Activated effector memory CD4-positive, alpha-beta T cell treated with Interleukin-2 at 50 U/mL for 16 hours (primary cell): ENCODE results near the gene BCAS4.

Source experiments
- DNase-seq: peaks from one replicate; pipeline ENCODE4 v3.0.0-alpha.2; 2020

The BCAS4 gene

DNA sequence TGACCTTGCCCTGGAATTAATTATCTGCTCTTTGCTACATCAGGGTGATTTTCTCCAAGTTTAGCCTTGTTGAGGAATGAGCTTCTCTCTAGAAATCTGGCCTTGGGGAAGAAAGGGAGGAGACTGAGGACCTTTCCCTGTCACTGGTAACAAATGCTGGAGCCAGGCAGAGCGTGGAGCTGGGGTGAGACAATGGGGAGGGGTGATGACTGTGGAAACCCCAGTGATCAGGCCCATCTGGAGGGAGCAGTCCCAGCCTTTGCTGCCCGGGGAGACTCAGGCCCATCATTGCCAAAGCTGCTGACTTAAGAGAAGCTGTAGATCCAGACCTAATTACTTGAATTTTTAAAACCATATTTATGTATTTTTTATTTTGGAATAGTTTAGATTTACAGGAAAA, 31.3 kb downstream of the BCAS4 start:
- DNase-seq = no peak

DNA sequence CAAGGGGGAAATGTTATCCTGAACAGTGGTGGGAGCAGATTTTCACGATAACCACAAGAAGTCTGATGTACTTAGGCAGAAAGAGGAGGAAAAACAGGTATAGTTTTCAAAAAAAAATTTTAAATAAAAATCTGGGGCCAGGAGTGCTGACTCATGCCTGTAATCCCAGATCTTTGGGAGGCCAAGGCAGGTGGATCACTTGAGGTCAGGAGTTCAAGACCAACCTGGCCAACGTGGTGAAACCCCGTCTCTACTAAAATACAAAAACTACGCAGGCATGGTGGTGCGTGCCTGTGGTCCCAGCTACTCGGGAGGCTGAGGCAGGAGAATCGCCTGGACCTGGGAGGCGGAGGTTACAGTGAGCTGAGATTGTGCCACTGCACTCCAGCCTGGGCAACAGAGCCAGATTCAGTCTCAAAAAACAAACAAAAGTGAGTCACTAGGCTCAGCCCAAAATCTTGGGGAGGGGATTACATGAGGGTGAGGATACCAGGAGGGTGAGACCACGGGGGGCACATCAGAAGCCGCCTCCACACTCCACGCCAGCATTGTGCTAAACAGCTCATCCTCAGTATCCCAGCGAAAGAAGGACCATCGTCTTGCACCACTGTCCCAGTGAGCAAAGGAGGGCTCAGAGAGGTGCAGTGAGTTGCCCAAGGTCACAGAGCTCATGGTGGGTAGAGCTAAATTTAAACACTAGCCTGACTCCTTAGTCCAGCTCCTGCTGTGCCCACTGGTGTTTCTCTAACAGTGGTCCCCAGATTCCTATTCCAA, 33.7 kb downstream of the BCAS4 start:
- DNase-seq = no peak

DNA sequence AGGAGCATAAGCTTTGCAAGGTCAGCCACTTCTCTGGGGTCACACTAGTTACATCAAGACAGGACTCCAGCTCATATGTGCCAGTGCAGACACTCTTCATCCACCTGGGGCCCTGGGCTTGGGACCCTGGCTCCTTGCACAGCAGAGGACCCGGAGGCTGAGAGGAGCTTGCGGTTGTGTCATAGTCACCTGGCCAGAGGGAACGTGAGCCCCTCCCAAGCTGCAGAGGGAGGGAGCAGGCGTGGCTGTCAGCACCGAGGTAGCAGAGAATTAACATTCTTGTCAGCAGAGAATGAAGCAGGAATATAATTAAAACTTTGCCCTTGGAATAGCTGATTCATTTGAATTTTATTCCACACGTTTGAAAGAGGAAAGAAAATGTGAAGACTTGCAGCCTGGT, 36.8 kb downstream of the BCAS4 start:
- no peak for DNase-seq

DNA sequence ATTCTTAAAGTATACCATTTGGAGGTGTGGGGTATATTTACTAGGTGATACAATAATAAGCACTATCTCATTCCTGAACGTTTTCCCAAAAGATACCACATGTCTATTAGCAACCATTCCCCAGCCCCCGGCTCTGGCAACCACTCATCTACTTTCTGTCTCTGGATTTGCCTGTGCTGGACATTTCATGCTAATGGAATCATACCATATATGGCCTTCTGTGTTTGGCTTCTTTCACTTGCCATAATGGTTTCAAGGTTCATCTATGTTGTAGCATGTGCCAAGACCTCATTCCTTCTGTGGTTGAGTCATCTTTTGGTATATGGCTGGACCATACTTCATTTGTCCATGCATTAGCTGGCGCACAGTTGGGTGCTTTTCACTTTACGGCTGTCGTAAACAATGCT, 39.7 kb downstream of the BCAS4 start:
- no peak for DNase-seq

DNA sequence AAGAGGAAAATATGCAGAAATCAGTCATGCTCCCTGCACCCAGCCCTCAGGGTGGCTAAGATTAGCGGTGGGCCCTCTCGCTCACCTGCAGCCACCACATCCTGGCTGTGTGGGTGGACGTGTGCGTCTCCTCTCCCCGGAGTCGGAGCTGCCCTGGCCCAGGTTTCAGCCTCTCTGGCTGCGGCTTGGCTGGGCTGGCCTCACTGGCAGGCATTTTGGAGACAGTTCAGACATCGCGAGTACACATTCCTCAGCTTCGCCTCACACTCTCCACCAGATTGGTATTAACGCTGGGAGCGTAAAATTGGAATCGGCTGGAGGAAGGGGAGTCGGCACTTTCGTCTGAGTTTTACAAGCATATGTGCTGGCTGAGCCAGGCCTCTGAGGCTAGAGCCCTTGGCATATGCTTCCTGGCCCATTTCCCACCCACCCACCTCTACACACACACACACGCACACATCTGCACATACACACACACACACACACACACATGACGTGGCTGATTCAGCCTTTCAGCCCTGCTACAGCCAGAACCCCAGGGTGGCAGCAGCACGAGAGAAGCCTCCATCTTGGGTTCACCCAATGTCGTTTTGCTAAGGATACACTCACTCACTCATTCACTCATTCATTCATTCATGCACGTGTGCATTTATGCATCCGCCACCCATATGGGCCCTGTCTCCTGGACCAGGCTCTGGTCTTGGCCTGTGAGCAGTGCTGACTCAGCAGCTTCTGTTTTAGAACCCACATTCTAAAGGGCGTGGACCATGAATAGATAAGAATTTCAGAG, 42.9 kb downstream of the BCAS4 start:
- DNase-seq = no peak

DNA sequence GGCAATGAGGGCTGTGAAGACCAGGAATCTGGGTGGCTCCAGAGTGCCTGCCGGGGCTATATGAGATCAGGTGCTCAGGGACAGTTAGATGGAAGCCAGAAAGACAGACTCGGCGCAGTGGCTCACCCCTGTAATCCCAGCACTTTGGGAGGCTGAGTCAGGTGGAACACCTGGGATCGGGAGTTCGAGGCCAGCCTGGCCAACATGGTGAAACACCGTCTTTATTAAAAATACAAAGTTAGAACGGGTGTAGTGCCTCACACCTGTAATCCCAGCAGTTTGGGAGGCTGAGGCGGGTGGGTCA, 43.4 kb downstream of the BCAS4 start:
- DNase-seq = no peak

DNA sequence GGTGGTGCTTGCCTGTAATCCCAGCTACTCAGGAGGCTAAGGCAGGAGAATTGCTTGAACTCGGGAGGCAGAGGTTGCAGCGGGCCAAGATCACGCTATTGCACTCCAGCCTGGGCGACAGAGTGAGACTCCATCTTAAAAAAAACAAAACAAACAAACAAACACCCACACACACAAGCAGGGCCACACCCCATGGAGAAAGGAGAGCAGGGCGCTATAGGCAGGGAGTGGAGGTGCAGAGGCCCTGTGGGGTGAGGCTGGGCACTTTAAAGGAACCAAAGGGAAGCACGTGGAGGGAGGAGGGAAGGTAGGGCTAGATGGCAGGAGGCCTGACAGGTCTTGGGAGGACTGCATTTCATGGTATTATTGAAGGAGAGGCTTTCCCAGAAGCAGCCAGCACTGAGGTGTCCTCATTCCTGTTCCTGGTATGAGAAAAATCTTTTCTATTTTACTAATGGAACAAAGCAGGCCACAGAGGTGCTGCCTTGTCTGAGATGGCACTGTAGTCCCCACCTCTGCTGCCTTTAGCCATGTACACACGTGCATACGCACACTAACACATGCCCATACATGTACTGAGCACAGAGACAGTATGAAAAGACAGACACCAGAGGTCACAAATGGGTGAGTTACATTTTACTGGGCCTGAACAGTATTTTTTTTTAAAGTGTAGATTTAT, 44.0 kb downstream of the BCAS4 start:
- DNase-seq = no peak

DNA sequence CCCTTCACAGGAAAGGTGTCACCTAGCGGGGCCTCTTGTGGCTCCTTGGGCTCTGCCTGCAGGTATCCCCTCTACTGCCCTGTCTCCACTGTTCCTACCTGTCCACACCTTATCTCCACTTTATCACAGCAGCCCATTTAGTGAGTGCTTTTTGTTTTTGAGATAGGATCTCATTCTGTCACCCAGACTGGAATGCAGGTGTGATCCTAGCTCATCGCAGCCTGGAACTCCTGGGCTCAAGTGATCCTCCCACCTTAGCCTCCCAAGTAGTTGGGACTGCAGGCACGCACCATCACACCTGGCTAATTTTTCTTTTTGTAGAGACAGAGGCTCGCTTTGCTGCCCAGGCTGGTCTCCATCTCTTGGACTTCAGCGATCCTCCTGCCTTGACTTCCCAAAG, 48.0 kb downstream of the BCAS4 start:
- DNase-seq = no peak

DNA sequence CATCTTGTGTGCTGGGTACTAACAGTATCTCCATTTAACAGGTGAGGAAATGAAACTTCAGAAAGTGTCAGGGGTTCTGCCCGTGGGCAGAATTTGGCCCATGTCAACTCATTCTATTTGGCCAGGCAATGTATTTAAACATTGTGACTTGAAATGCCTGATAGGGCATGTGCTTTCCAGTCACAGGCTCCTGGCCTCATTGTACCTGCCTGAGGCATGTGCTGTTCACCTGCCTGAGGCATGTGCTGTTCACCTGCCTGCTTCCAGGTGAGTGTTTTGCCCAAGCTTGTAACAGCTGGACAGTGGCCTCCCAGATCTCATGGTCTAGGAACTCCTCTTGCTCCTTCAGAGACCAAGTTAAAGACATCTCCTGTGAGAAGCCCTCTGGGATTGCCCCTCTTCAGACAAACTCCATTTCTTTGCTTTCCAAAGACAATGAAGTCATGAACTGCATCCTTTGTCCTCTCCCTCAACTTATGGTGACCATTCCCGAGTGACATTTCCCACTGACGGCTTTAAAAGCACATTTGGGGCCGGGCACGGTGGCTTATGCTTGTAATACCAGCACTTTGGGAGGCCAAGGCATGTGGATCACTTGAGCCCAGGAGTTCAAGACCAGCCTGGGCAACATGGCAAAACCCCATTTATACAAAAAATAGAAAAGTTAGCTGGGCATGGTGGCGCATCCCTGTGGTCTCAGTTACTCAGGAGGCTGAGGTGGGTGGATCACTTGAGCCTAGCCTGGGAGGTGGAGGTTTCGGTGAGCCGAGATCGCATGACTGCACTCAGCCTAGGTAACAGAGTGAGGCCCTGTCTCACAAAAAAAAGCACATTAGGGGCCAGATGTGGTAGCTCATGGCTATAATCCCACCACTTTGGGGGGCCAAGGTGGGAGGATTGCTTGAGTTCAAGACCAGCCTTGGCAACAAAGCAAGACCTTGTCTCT, 48.7 kb downstream of the BCAS4 start:
- DNase-seq = no peak

DNA sequence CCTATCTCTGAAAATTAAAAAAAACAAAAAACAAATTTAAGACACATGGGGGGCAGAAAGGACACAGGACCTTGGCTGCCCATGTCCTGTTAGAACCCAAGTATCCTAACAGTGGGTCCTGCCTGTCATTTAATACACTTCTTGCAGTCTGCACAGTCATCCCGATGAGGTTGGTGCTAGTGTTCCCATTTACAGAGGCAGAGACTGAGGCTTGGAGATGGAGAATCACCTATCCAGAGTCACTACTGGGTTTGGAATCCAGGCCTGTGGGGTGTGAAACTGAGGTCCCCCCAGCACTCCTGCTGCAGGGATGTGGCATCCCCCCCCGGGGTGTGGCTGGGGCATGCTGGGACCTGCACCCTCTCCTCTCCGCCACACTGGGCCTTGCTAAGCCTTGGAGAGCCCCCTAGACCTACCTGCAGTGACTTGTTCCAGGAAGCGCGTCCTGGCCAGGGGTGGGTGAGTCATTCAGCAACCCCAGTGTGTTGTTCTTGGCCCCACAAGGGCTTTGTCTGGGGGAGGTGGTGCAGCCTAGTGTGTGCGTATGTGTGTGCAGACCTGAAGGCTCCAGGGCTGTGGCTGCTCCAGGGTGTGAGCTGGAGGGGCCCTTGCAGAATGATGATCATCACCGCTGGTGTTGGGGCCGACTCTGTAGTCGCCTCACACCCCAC, 49.7 kb downstream of the BCAS4 start:
- DNase-seq = peak; percentile 15

DNA sequence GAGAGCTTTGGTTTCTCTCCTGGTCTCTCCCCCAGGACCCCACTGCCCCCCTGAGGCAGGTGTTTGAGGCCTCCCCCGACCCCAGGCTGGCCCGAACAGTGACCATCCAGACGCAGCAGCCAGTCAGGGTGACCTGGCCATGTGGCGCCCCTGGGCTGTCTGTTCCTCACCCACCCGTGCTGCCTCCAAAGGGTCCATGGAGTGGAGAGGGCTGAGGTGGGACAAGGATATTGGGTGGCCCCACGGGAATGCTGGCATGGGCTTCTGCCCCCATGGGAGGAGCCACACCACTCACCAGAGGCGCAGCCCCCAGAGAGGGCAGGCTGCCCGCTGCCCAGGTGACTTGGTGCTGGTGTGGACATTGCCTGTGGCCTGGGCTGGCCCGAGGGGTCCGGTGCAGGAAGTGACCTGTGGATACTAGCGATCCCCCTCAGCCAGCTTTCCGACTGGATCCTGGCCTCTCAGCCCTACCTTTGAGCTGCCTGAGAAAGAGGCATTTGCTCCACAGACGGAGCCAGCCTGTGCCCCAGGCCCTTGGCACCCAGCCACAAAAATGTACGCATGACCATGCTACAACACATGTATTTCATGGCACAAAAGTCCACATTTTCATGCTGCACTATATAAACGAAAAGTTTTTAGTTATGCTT, 50.8 kb downstream of the BCAS4 start:
- no peak for DNase-seq

DNA sequence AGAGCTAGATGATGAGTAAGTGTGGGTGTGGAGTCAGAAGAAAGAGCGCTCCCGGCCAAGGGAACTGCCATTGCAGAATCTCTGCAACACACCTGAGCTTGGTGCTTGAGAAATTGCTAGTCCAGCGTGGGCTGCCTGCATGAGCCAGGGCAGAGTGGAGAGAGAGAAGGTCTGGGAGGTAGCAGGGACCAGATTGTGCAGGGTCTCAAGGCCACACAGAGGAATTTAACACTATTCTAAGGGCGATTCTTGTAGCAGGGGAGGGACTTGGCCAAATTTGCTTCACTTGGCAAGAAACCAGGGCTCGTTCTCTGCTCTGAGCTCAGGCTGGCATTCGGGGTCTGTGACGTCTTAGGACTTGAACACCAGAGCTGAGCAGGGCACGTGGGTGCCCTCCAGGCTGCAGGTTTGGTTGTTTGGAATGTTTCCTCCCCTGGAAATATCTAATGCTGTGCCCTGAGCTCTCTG, 53.5 kb downstream of the BCAS4 start:
- DNase-seq = no peak

DNA sequence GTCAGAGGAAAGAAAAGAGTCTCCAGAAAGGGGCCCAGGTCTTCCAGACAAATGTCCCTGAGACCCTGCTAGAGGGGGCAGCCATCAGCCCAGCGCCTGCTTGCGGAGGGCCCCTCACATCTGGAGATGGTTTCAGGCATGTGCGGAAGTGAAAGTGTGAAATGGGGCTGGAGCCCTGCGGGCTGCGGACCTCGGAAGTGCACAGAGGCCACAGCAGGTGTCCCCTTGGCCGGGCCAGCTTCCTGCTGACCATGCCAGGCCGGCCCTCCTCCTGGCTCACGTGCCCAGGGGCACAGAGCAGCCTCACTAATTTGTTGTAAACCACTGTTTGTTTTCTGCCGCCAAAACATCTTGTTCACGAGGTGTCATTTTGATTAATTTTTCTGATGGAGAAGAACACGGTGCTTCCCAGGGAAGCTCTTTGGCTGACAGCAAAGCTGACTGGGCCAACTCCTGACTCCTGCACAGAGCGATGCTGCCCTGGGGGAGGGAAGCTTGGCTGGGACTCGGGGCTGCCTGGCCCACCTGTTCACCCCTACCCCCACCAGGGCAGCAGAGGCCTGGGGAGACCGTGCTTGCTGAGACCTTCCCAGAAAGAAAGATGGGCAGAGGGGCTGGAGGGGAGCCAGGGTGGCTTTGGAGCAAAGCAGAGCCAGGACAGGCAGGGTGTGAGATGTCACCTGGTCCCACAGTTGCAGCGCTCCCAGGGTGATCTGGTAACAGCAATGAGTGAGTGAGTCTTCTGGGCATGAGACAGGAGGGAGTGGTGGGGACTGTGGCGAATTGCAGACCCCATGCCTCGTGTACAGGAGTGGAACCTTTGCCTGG, 54.2 kb downstream of the BCAS4 start:
- DNase-seq = no peak

DNA sequence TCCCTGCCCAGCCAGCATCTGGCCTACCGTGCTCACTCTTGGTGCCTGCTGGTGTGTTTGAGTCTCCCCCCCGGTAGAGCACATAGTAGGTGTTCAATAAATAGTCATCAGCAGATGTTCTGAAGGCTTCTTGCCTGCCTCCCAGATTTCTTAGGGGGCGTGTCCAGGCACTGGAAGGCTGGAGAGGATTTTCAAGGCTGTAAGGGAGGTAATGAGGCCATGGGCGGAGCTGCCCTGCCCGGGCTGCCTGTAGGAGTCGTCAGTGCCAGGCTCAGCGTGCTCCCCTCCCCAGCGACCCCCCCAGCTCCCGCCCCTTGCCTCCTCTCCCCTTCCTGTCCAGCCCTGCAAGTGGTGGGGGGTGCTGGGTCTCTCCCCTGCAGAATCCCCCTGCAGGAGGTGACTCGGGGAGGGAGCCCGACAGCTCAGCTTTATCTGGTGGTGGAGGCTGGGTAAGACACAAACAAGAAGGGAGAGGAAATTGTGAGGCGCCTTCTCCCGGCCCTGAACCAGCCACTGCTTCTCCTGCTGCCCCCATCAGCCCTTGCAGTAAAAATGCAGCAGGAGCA, 55.9 kb downstream of the BCAS4 start:
- DNase-seq = no peak

DNA sequence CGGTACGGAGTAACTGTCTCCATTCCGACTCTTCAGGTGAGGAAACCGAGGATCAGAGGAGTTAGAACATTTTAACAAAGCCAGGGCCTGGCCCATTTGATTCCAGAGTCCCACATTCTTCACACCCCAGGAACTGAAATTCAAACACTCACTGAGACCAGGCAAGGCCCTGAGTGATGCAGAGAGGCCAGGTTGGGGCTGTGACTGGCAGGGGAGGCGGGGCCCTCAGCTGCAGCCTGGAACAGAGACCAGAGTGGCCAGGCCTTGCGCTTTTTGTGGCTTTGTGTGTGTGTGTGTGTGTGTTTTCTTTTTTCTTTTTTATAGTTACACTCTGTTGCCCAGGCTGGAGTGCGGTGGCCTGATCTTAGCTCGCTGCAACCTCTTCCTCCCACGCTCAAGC, 57.2 kb downstream of the BCAS4 start:
- DNase-seq = no peak

DNA sequence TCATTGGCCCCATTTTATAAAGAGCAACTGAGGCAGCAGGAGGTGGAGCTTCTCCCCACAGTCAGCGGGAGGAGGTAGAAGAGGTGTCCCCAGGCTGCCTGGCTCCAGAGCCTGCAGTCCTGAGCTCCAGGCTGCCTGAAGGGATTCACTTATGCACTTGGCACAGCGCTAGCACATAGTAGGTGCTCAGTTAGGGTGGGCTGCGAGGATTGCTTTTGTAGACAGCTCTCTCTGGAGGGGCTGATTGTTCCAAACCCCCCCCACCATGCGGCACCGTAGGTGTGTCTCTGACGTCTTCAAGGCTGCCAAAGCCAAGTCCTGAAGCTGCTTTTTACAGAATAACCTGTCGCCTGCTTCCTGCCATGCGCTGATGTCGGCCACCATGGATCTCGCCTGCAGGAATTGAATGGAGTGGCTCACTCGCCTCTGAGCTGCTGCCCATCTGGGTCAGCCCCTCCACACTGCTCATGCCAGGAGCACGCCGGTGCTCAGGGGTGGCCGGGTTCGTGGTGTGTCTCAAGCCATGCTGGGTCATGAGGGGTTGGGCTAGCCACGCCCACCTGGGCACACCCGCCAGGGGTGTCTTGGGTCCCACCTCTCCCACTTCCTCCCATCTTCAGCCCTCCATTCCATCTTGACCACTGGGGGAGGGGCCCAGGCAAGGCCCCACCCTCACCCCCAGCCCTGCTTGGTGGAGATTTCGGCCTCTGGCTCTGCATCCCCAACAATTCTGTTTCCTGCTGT, 59.8 kb downstream of the BCAS4 start:
- no peak for DNase-seq

DNA sequence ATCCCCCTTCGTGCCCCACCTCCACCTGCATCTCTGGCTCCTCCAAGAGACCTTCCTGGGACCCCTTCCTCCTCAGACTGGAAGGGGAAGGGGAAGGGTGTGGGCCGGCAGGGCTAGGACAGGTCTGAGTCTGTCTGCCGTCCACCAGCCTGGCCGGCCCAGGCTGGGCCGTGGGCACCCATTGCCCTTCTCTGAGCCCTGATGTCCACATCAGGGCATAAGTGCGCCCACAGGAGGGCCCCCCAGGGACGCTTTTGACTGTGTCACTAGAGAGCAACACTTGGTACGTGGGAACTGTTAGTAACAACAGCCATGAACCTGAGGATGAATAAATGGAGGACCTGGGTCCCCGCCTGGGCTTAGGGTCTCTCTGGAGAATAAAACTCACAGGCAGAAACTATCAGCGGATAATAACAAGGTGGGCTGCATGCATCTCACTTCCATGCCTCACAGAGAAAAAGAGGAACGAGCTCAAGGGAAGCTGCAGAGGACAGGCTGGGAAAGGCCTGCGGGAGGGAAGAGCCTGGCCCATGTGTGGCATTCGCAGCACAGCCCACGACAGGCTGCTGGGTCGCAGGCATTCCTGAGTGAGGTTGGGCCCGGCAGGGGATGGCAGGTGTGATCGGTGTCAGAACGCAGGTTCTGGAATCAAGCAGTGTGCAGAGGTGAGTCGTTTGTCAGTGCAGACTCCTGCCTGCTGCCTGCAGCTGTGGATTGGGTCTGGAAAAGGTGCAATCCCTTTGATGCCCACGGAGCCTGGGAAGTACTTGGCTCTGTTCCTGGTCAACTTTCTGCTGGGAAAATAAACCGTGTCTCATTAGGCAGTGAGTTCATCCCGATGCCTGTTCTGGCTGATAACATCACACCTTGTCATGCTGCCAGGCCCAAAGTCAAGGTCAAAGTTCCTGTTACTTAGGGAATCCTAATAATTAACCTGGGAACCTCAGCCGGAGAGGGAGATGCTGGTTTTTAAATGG, 60.9 kb downstream of the BCAS4 start:
- no peak for DNase-seq

DNA sequence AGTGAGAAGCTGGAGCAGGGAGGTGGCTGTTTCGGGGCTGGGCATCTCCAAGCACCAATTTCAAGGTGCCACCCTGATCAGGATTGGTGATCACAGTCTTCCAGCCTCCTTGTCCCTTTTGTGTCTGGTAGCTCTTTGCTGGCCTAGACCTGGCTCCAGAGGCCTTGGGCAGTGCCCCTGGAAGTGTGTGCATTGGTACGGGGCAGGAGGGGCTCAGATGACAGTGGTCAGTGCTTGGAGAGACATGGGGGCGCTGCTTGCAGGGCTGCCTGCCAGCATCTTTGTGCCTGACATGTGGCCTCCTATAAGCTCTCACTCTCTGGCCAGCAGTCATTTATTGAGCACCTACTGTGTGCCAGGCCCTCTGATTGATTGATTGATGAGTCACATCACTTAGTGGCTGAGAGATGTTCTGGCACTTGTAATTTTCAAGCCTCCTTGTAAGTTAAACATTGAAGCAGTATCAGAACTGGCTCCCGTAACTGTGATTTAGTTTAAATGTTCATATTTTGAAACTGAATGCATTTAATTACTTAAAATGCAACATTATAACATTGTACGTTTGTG, 61.7 kb downstream of the BCAS4 start:
- no peak for DNase-seq
